GM10248 (cell line): ENCODE results near the gene USP19.

ENCODE experiments used
- CTCF ChIA-PET: fragments of 300-600 bp; sonication (Branson Sonifier 250); formaldehyde crosslinking; extraction: SDS; loops from one replicate; lab custom pipeline; 2021; ENCODE audit warnings: antibody characterized with exemption; lab: Yijun Ruan, JAX
- POLR2A ChIA-PET: fragments of 350-650 bp; sonication (Branson Sonifier 250); formaldehyde crosslinking; extraction: SDS; loops from one replicate; lab custom pipeline; 2020; ENCODE audit warnings: antibody characterized with exemption; lab: Yijun Ruan, JAX
- DNase-seq: peaks from one replicate; pipeline ENCODE4 v3.0.0; 2012; ENCODE audit errors: extremely low spot score
- CTCF ChIP-seq: IDR thresholded peaks from 2 replicates; pipeline ENCODE4 v1.5.1; 2012; ENCODE audit warnings: mild to moderate bottlenecking, low read depth; ENCODE audit errors: extremely low read depth, missing control alignments, control extremely low read depth

The USP19 gene

GRCh38 chr3:49124203-49124602 lies 3.6 kb upstream of the USP19 start:
- POLR2A ChIA-PET, result interaction anchor here (0.5 kb wide), 2 partner anchors 41 to 267 kb away, joined by 3 to 4 read pairs; no protein-coding TSS in a partner anchor
- TF ChIP-seq CTCF, result no peak
- CTCF ChIA-PET, result interaction anchor here (1.1 to 1.8 kb wide), 2 partner anchors 41 to 138 kb away, joined by 3 to 6 read pairs; partner anchors contain the start of gene CCDC71
- no peak for DNase-seq

- CTCF ChIA-PET, result no interaction called here
- POLR2A ChIA-PET, result no interaction called here
Observed at GRCh38 chr3:49123687-49124086, 3.1 kb upstream of the USP19 start.

GRCh38 chr3:49122886-49123545 lies 2.4 kb upstream of the USP19 start:
- ChIA-PET CTCF (interaction anchor here (0.7 kb wide), 1 partner anchor 17 kb away, joined by 3 read pairs; no protein-coding TSS in a partner anchor), POLR2A (no interaction called here)
- no peak for DNase-seq
- TF ChIP-seq CTCF, result no peak

More at GRCh38 chr3:49123687-49124086, 3.1 kb upstream of the USP19 start:
- no peak for DNase-seq
- TF ChIP-seq CTCF, result no peak

- POLR2A ChIA-PET, result no interaction called here
- no peak for TF ChIP-seq CTCF
- no peak for DNase-seq
- CTCF ChIA-PET, result interaction anchor here (0.7 to 1.4 kb wide), 2 partner anchors 17 to 49 kb away, joined by 3 to 5 read pairs; partner anchors contain the start of gene KLHDC8B
Observed at GRCh38 chr3:49122451-49122850, 1.8 kb upstream of the USP19 start.

GRCh38 chr3:49122022-49122421 lies 1.4 kb upstream of the USP19 start:
- TF ChIP-seq CTCF, result no peak
- ChIA-PET CTCF (interaction anchor here (0.7 to 1.9 kb wide), 4 partner anchors 36 to 134 kb away, joined by 3 to 5 read pairs (median 4); partner anchors contain the start of gene KLHDC8B), POLR2A (interaction anchor here (1.7 kb wide), 1 partner anchor 93 kb away, joined by 4 read pairs; the partner anchor contains the start of gene IMPDH2)
- no peak for DNase-seq

- POLR2A ChIA-PET, result interaction anchor here (0.9 to 1.7 kb wide), 5 partner anchors 10 to 231 kb away, joined by 3 to 11 read pairs (median 4); partner anchors contain the start of genes IMPDH2 and QRICH1
- DNase-seq, result no peak
- no peak for TF ChIP-seq CTCF
- CTCF ChIA-PET, result interaction anchor here (0.7 to 1.9 kb wide), 10 partner anchors 9 to 334 kb away, joined by 3 to 8 read pairs (median 3); partner anchors contain the start of genes KLHDC8B, NDUFAF3 and QRICH1
Observed at GRCh38 chr3:49121132-49121736, 611 bp upstream of the USP19 start.
